Panc1 (cell line): ENCODE data around the gene UFSP1. TPM values are rescaled to one million over a fixed set of nuclear protein-coding genes. Genes with fewer than 3 reads are reported as not detected.

Experiments used
- ATAC-seq: fragments of 200-7000 bp; cut with Tn5 transposase; 2 replicates; pipeline ENCODE4 v1.9.1; 2020; ENCODE audit warnings: mild to moderate bottlenecking, moderate library complexity
- BruUV-seq: library from RNA; stranded (reverse); fragments of 400-500 nt; replicated peaks from 2 replicates; lab custom pipeline; 2021; lab: Mats Ljungman, UMichigan
- CTCF ChIA-PET: fragments of 300-600 bp; sonication (Branson Sonifier 250); formaldehyde crosslinking; loops from one replicate; lab custom pipeline; 2022; ENCODE audit warnings: antibody characterized with exemption; lab: Charles Lee
- POLR2A ChIA-PET: fragments of 300-600 bp; sonication (Branson Sonifier 250); formaldehyde crosslinking; loops from one replicate; lab custom pipeline; 2022; ENCODE audit warnings: antibody characterized with exemption; lab: Charles Lee
- DNase-seq: peaks from one replicate; pipeline ENCODE4 v3.0.0-alpha.2; 2010; ENCODE audit warnings: low read depth, low spot score
- H3K27ac ChIP-seq: 2 replicates; pipeline ENCODE4 v1.5.1; 2011; ENCODE audit warnings: mild to moderate bottlenecking, low read length, inconsistent platforms
- H3K27me3 ChIP-seq: fragments of 200-500 bp; sonication (Bioruptor generic); 2 replicates; pipeline ENCODE4 v1.6.0; 2014; ENCODE audit warnings: low read length, inconsistent platforms; ENCODE audit not compliant: control insufficient read depth, insufficient read depth
- H3K36me3 ChIP-seq: fragments of 200-500 bp; sonication (Bioruptor generic); 2 replicates; pipeline ENCODE4 v1.5.1; 2014; ENCODE audit warnings: inconsistent platforms, mild to moderate bottlenecking, low read length, moderate library complexity; ENCODE audit not compliant: control insufficient read depth, insufficient read depth
- H3K4me1 ChIP-seq: 2 replicates; pipeline ENCODE4 v1.5.1; 2011; ENCODE audit warnings: inconsistent platforms, mild to moderate bottlenecking, low read length, moderate library complexity; ENCODE audit not compliant: control insufficient read depth, insufficient read depth
- H3K4me3 ChIP-seq, 2 experiments: 2 replicates each; pipeline ENCODE4 v1.5.1; 2011 to 2012; ENCODE audit warnings: low read depth in 2 of 2, low read length in 2 of 2, mild to moderate bottlenecking in 2 of 2, inconsistent platforms in 1 of 2, moderate library complexity in 1 of 2
- H3K9me3 ChIP-seq: fragments of 200-500 bp; sonication (Bioruptor generic); 2 replicates; pipeline ENCODE4 v1.5.1; 2014; ENCODE audit warnings: low read depth, mild to moderate bottlenecking, inconsistent platforms, low read length, moderate library complexity; ENCODE audit not compliant: control insufficient read depth, insufficient read depth
- CTCF ChIP-seq: fragments of 450-650 bp; IDR thresholded peaks from 2 replicates; pipeline ENCODE4 v1.5.1; 2017; ENCODE audit warnings: mild to moderate bottlenecking
- POLR2AphosphoS5 ChIP-seq: IDR thresholded peaks from 2 replicates; pipeline ENCODE4 v1.6.1; 2012; ENCODE audit warnings: mild to moderate bottlenecking, low read depth, low read length, moderate library complexity
- REST ChIP-seq, 2 experiments: IDR thresholded peaks; 2 replicates each; pipeline ENCODE4 v1.6.1; 2011 to 2012; ENCODE audit warnings: low read depth in 2 of 2, control low read depth in 1 of 2, low read length in 1 of 2, mild to moderate bottlenecking in 1 of 2, moderate library complexity in 1 of 2; ENCODE audit not compliant: insufficient read depth in 1 of 2
- SIN3A ChIP-seq: IDR thresholded peaks from 2 replicates; pipeline ENCODE4 v1.6.1; 2012; ENCODE audit warnings: low read depth, mild to moderate bottlenecking, low read length, moderate library complexity, borderline replicate concordance; ENCODE audit not compliant: insufficient read depth
- TCF7L2 ChIP-seq: IDR thresholded peaks from 2 replicates; pipeline ENCODE4 v1.6.1; 2011; ENCODE audit warnings: mild to moderate bottlenecking, low read depth, low read length, inconsistent platforms
- in situ Hi-C: cut with HindIII; loops from 2 replicates; pipeline ENCODE4 v1.10.0; 2016; ENCODE audit warnings: low sequenced_read_pairs, low pct_unique_long_range_greater_than_20kb
- intact Hi-C: fragments of 100-400 bp; cut with micrococcal nuclease; formaldehyde crosslinking; loops from one replicate; pipeline ENCODE4 v1.10.0; 2022; ENCODE audit not compliant: unreplicated experiment
- total RNA-seq: library from RNA; stranded (reverse); gene quantifications from one replicate; pipeline ENCODE4 v1.2.1, GENCODE V29; 2021; ENCODE audit not compliant: unreplicated experiment

The UFSP1 gene
- total RNA-seq, 1 experiment from 2014 or later = 3.3 TPM

GRCh38 chr7:100847360-100847759 lies 42.2 kb downstream of the UFSP1 start:
- H3K9me3 ChIP-seq = no peaks in the 10 kb centered on the region
- intact Hi-C loops (no loop called here), in situ Hi-C loops (loop anchor here (25.0 kb wide), 1 partner anchor 135 kb away; the partner anchor contains the start of genes EPO and POP7)
- DNase-seq (no peak), ATAC-seq (no peak)
- no peaks in the 10 kb centered on the region for H3K27me3 ChIP-seq
- no TSS peak for BruUV-seq
- ChIA-PET POLR2A (no interaction called here), CTCF (interaction anchor here (0.6 kb wide), 1 partner anchor 288 kb away, joined by 4 read pairs; no protein-coding TSS in a partner anchor)
- TF ChIP-seq POLR2AphosphoS5 (no peak), TCF7L2 (no peak), REST (IDR thresholded peaks at IDR 0.05; ENCODE audit: insufficient read depth in 1 of 2, low read depth in 2 of 2, low read length in 1 of 2) (no peak), SIN3A (no peak), CTCF (no peak)
- H3K27ac ChIP-seq = no peak overlapping the region
- no peak overlapping the region for H3K4me3 ChIP-seq
- no peaks in the 10 kb centered on the region for H3K36me3 ChIP-seq
- H3K4me1 ChIP-seq = 0 out of 2 replicates have a peak, but pooled peaks cover 3% of the 10 kb centered on the region

GRCh38 chr7:100840470-100841100 lies 48.9 kb downstream of the UFSP1 start:
- DNase-seq (no peak), ATAC-seq (no peak)
- CTCF ChIA-PET = no interaction called here
- Histone ChIP-seq H3K9me3 (no peaks in the 10 kb centered on the region), H3K36me3 (no peaks in the 10 kb centered on the region), H3K27ac (0 out of 2 replicates have a peak overlapping the region, but pooled peaks have one; percentile 44), H3K27me3 (no peaks in the 10 kb centered on the region), H3K4me3 (no peak overlapping the region), H3K4me1 (peaks cover 9% of the 10 kb centered on the region)
- in situ Hi-C loops = loop anchor here (25.0 kb wide), 1 partner anchor 128 kb away; the partner anchor contains the start of genes EPO and POP7
- TF ChIP-seq CTCF (no peak), REST (IDR thresholded peaks at IDR 0.05; ENCODE audit: insufficient read depth in 1 of 2, low read depth in 2 of 2, low read length in 1 of 2) (no peak), POLR2AphosphoS5 (no peak), SIN3A (no peak), TCF7L2 (no peak)
- intact Hi-C loops = no loop called here
- BruUV-seq = no TSS peak
- POLR2A ChIA-PET = no interaction called here
